ENCODE measurements around the gene PASD1. TPM values are rescaled to one million over a fixed set of nuclear protein-coding genes. Genes with fewer than 3 reads are reported as not detected.

The PASD1 gene, protein sequence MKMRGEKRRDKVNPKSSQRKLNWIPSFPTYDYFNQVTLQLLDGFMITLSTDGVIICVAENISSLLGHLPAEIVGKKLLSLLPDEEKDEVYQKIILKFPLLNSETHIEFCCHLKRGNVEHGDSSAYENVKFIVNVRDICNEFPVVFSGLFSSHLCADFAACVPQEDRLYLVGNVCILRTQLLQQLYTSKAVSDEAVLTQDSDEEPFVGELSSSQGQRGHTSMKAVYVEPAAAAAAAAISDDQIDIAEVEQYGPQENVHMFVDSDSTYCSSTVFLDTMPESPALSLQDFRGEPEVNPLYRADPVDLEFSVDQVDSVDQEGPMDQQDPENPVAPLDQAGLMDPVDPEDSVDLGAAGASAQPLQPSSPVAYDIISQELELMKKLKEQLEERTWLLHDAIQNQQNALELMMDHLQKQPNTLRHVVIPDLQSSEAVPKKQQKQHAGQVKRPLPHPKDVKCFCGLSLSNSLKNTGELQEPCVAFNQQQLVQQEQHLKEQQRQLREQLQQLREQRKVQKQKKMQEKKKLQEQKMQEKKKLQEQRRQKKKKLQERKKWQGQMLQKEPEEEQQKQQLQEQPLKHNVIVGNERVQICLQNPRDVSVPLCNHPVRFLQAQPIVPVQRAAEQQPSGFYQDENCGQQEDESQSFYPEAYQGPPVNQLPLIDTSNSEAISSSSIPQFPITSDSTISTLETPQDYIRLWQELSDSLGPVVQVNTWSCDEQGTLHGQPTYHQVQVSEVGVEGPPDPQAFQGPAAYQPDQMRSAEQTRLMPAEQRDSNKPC
- total RNA-seq, result not detected

DNA sequence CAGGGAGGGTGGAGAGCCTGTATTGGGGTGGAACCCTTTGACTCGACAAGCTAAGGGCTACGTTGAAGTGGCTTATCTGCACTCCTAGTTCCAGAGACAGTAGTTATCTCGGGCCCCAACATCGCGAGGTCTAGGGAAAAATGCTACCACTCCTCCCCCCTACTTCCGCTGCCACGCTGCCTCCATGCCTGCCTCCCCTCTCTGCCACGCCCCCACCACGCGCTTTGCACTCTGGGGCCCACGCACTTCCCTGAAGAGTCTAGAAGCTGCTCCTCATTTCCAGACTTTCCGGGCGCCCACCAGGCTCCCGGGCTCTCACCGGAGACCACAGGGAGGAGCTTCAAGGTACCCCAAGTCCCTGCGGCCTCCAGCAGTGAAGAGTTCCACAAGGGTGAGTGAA lies at the start of gene PASD1:
Gene PASD1, plus strand, starts transcription at position 227 of the 400 bp plus-strand sequence. CDS start 37,879 bp downstream, outside the sequence.
- no peak within 1 kb of the TSS for H3K4me3 ChIP-seq
- no peaks in the 10 kb centered on the region for H3K9me3 ChIP-seq
- H3K27me3 ChIP-seq, result no peaks in the 10 kb centered on the region
- H3K4me1 ChIP-seq, result no peaks in the 10 kb centered on the region
- H3K27ac ChIP-seq, result no peak within 1 kb of the TSS
- intact Hi-C loops (cut with DNase I; ENCODE audit: low total_unique reads), result no loop called here
- H3K36me3 ChIP-seq, result no peaks in the 10 kb centered on the region
- no peak for DNase-seq
- TF ChIP-seq, protein P1, sequence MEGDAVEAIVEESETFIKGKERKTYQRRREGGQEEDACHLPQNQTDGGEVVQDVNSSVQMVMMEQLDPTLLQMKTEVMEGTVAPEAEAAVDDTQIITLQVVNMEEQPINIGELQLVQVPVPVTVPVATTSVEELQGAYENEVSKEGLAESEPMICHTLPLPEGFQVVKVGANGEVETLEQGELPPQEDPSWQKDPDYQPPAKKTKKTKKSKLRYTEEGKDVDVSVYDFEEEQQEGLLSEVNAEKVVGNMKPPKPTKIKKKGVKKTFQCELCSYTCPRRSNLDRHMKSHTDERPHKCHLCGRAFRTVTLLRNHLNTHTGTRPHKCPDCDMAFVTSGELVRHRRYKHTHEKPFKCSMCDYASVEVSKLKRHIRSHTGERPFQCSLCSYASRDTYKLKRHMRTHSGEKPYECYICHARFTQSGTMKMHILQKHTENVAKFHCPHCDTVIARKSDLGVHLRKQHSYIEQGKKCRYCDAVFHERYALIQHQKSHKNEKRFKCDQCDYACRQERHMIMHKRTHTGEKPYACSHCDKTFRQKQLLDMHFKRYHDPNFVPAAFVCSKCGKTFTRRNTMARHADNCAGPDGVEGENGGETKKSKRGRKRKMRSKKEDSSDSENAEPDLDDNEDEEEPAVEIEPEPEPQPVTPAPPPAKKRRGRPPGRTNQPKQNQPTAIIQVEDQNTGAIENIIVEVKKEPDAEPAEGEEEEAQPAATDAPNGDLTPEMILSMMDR (IDR thresholded peaks at IDR 0.05), result no peak
- no peak for TF ChIP-seq POLR2A (IDR thresholded peaks at IDR 0.05)

DNA sequence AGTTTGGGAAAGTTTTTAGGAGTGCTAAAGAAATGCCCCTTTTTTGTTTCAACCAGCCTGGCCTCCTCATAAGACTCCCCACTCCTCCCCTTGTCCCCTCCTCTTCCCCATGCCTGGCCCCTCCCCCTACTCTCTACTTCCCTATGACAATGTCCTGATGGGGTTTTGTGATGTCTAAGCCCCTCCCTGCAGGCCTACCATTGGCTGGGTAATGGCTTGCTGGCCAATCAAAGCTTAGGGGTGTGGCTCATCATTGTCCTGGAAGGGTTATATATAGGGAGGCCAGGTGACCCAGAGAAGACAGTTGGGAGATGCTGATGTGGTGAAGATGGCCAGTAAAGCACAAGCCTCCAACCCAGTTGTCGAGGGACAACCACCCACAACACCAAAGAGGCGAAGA lies 48.2 kb upstream of the PASD1 start:
- H3K4me3 ChIP-seq, result no peak overlapping the region
- H3K27me3 ChIP-seq, result no peaks in the 10 kb centered on the region
- no peak overlapping the region for H3K27ac ChIP-seq
- intact Hi-C loops (cut with DNase I; ENCODE audit: low total_unique reads), result no loop called here
- no peak for DNase-seq
- TF ChIP-seq POLR2A (IDR thresholded peaks at IDR 0.05), result no peak
- TF ChIP-seq, protein P1 (IDR thresholded peaks at IDR 0.05), result no peak
- H3K9me3 ChIP-seq, result no peaks in the 10 kb centered on the region
- H3K36me3 ChIP-seq, result no peaks in the 10 kb centered on the region
- no peaks in the 10 kb centered on the region for H3K4me1 ChIP-seq

DNA sequence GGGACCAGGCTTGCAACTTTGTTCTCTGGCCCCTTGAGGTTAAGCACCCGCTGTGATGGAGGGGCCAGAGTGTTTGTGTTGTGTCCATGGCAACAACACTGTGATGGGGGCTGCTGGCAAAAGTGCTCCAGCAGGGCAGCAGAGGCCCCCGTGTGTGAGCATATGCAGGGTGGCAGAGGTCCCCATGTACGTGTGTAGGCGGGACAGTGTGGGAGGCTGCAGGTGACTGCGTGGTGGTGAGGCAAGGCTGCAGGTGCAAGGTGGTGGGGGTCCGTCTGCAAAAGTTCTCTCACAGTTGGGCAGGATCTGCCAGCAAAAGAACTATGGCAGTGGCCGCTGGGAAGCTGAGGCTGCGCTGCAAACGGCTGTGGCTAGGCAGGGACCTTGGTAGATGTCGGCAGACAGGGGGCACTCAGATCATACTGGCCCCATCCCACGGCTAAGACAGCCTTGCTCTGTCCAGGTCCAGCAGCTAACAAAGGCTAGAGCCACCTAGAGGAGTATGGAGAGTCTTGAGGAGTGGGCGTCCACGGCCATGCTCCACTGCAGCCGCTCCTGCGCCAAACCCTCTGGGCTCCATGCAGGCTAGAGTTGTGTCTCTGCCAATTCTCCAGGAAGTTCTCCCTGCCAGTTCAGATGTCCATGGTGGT lies 46.8 kb upstream of the PASD1 start:
- H3K36me3 ChIP-seq, result no peaks in the 10 kb centered on the region
- no peak for DNase-seq
- intact Hi-C loops (cut with DNase I; ENCODE audit: low total_unique reads), result no loop called here
- no peak overlapping the region for H3K4me3 ChIP-seq
- no peaks in the 10 kb centered on the region for H3K27me3 ChIP-seq
- H3K27ac ChIP-seq, result no peak overlapping the region
- no peak for TF ChIP-seq POLR2A (IDR thresholded peaks at IDR 0.05)
- TF ChIP-seq, protein P1 (IDR thresholded peaks at IDR 0.05), result no peak
- no peaks in the 10 kb centered on the region for H3K9me3 ChIP-seq
- H3K4me1 ChIP-seq, result no peaks in the 10 kb centered on the region

DNA sequence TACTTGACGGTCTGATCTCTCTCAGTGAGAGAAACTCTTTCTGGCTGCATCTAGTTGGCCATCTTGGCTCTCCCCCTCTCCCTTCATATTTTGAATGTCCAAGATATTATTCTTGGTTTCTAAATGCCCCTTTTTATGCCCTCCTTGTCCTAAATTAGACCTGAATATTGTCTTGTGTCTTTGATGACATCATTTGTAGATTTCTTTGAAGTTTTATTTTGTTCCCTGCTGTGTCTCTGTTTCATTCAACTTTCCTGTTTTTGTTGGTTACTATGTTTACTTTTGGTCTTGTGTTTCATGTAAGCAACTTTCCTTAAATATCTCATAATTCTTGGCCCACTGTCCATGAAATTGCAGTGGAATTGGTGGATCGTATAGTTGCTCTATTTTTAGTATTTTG lies 46.1 kb upstream of the PASD1 start:
- intact Hi-C loops (cut with DNase I; ENCODE audit: low total_unique reads), result no loop called here
- no peak for TF ChIP-seq POLR2A (IDR thresholded peaks at IDR 0.05)
- TF ChIP-seq, protein P1 (IDR thresholded peaks at IDR 0.05), result no peak
- no peaks in the 10 kb centered on the region for H3K27me3 ChIP-seq

More for the DNA sequence above, 46.1 kb upstream of the PASD1 start:
- Histone ChIP-seq H3K9me3 (no peaks in the 10 kb centered on the region), H3K4me3 (no peak overlapping the region), H3K4me1 (no peaks in the 10 kb centered on the region), H3K36me3 (no peaks in the 10 kb centered on the region), H3K27ac (no peak overlapping the region)
- no peak for DNase-seq
